Stimulated activated CD8-positive, alpha-beta memory T cell treated with anti-CD3 and anti-CD28 coated beads, Interleukin-12 subunit alpha, Interleukin-12 subunit beta, amount 100 ng/mL, for 1 hour (primary cell): ENCODE results near the gene UQCRHL.

Experiments used
- DNase-seq: peaks from one replicate; pipeline ENCODE4 v3.0.0-alpha.2; 2020; ENCODE audit warnings: low read depth

Gene UQCRHL

GRCh38 chr1:15797614-15798390, 9.6 kb downstream of the UQCRHL start:
- no peak for DNase-seq

GRCh38 chr1:15796086-15796462, 11.4 kb downstream of the UQCRHL start:
- no peak for DNase-seq

GRCh38 chr1:15788624-15789301, 18.7 kb downstream of the UQCRHL start:
- DNase-seq: no peak

- DNase-seq: no peak
Observed at GRCh38 chr1:15786581-15786980, 20.9 kb downstream of the UQCRHL start.

GRCh38 chr1:15785683-15786082, 21.8 kb downstream of the UQCRHL start:
- no peak for DNase-seq

- no peak for DNase-seq
Observed at GRCh38 chr1:15777909-15778707, 29.3 kb downstream of the UQCRHL start.

- no peak for DNase-seq
Observed at GRCh38 chr1:15775706-15776105, 31.7 kb downstream of the UQCRHL start.

GRCh38 chr1:15771836-15772515, 35.5 kb downstream of the UQCRHL start:
- no peak for DNase-seq

- no peak for DNase-seq
Observed at GRCh38 chr1:15770313-15770962, 37.0 kb downstream of the UQCRHL start.

GRCh38 chr1:15768388-15768787, 39.1 kb downstream of the UQCRHL start:
- DNase-seq: no peak

- DNase-seq: no peak
Observed at GRCh38 chr1:15767941-15768340, 39.5 kb downstream of the UQCRHL start.

- DNase-seq: no peak
Observed at GRCh38 chr1:15765495-15766194, 41.8 kb downstream of the UQCRHL start.

GRCh38 chr1:15764890-15765289, 42.6 kb downstream of the UQCRHL start:
- no peak for DNase-seq

GRCh38 chr1:15764269-15764764, 43.1 kb downstream of the UQCRHL start:
- DNase-seq: no peak

- DNase-seq: no peak
Observed at GRCh38 chr1:15762546-15762945, 44.9 kb downstream of the UQCRHL start.

GRCh38 chr1:15761366-15762128, 45.9 kb downstream of the UQCRHL start:
- no peak for DNase-seq

GRCh38 chr1:15760520-15761211, 46.8 kb downstream of the UQCRHL start:
- DNase-seq: no peak

- no peak for DNase-seq
Observed at GRCh38 chr1:15758953-15759661, 48.3 kb downstream of the UQCRHL start.
